GM11168 (cell line): ENCODE measurements around the gene TCF7L1.

ENCODE experiments used
- in situ Hi-C: fragments of 300-500 bp; cut with MboI; formaldehyde crosslinking; loops from one replicate; pipeline ENCODE4 v1.12.0; 2022; ENCODE audit warnings: low sequenced_read_pairs; ENCODE audit not compliant: unreplicated experiment

Gene TCF7L1

GRCh38 chr2:85213901-85214512 is 80.8 kb downstream of the TCF7L1 start:
- in situ Hi-C loops, result loop anchor here (10.0 kb wide), 1 partner anchor 991 kb away; no protein-coding TSS in a partner anchor

GRCh38 chr2:85215081-85215447 is 81.9 kb downstream of the TCF7L1 start:
- in situ Hi-C loops, result loop anchor here (10.0 kb wide), 1 partner anchor 990 kb away; no protein-coding TSS in a partner anchor

DNA sequence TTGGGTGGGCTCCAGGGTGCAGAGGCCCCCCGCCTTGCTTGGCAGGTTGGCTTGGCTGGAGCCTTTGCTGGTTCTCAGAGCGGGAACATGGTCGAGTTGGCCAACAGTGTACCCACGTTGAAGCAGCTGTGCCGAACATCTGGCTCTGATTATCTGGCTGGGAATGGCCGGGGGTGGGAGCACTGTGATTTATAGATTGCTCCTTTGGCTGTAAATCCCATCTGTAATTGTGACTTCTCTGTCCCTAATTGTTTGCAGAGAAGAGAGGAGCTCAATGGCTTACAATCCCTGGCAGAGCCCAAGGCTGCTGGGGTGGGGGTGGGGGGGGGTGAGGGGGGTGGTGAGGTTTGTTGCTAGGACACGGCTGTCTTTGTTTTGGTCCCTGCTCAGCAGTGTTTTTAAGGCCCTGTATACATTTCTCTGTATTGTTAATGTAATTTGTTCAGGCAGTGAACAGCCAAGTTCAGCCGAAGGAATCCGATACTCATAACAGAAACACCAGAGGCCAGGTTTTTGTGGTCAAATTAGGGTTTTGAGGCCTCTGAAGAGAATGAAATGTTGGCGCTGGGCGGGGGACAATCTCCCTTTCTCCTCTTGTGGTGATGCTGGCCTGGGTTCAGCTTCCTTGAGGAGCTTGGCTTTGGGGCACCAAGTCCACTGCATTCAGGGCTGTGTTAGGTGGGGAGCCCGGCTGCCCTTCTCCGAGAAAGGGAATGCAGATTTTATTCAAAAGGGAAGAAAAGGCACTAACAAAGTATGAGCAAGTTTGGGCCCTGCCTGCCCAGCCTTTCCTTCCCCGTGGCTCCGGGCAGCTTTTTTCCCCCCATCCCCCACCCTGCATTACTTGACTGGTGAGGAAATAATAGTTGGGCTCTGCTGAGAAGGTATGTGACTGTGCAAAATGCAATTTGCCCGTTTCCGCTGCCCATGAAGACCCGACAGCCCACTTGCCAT is 82.5 kb downstream of the TCF7L1 start:
- in situ Hi-C loops, result loop anchor here (10.0 kb wide), 1 partner anchor 989 kb away; no protein-coding TSS in a partner anchor

- in situ Hi-C loops, result loop anchor here (10.0 kb wide), 1 partner anchor 988 kb away; no protein-coding TSS in a partner anchor
Observed at GRCh38 chr2:85216927-85217326, 83.7 kb downstream of the TCF7L1 start.

- in situ Hi-C loops, result no loop called here
Observed at GRCh38 chr2:85221067-85221691, 88.0 kb downstream of the TCF7L1 start.

GRCh38 chr2:85222792-85223191 is 89.6 kb downstream of the TCF7L1 start:
- in situ Hi-C loops, result no loop called here

- in situ Hi-C loops, result no loop called here
Observed at GRCh38 chr2:85226783-85227182, 93.6 kb downstream of the TCF7L1 start.

DNA sequence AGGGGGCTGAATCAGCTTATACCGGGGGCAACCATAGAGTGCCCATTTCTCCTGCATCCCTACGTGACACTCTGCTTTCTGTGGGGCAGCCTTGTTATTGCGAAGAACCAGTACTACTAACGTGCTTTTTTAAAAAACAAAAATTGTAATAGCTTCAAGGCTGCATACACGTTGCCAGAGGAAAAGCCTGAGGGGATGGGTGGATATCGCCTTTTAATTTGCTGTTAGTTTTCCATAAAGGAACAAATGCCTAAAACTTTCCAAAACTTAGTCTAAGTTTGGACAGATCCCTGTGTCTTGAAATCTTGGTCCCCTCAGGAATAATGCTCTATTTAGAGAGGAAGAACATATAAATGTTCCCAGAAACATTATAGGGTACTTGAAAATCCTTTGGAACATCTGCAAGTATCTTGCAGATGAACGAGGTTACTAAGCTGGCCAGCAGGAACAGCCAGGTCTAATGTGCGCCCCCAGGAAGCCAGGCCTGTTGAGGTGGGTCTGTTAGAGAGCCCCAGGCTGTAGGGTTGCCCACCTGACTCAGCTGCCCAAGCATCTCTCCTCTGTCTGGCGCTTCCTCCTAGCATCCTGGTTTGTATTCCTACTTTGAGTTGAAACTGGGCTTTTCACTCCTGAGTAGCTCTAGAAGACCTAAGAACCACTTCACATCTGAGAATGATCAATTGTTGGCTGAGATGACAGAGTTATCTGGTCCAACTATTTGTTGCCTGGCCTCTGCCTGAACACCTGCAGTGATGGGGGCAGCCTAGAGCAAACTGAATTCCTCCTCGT is 97.7 kb downstream of the TCF7L1 start:
- in situ Hi-C loops, result no loop called here

DNA sequence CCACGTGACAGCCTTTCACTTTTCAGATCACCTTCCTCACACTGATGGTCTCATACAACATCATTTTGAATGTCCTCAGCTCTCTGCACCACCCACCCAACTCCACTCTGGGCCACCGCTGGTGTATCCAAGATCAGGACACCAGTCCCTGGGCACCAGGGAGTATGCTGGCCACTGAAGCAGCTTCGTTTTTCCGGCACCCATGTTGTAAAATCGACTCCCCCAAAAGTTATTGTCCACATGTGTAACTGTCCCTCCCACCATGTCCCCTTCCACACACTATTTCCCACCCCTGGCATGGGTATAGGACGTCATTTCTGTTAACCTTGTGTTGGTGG is 98.2 kb downstream of the TCF7L1 start:
- in situ Hi-C loops, result no loop called here

GRCh38 chr2:85231952-85232351 is 98.8 kb downstream of the TCF7L1 start:
- in situ Hi-C loops, result no loop called here

- in situ Hi-C loops, result no loop called here
Observed at GRCh38 chr2:85234868-85235267, 101.7 kb downstream of the TCF7L1 start.

DNA sequence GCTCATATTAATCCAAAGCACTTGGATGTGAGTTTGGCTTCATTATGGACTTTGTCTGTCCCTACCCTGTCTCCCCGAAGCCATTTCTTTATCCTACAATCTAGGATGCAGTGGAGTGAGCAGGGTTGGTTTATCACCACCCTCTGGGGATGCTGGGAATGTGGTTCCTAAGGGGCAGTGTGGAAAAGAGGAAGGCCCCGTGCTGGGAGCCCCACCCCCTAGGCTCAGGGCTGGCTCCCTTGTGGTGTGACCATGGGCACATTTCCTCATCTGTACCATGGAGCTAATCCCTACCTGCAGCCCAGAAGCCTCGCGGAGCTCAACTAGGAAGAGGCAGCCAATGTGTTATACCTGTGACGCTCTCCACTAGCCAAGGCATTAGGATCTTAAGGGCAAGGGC is 102.1 kb downstream of the TCF7L1 start:
- in situ Hi-C loops, result no loop called here

GRCh38 chr2:85236084-85236483 is 102.9 kb downstream of the TCF7L1 start:
- in situ Hi-C loops, result no loop called here

- in situ Hi-C loops, result no loop called here
Observed at GRCh38 chr2:85237849-85238565, 104.8 kb downstream of the TCF7L1 start.

DNA sequence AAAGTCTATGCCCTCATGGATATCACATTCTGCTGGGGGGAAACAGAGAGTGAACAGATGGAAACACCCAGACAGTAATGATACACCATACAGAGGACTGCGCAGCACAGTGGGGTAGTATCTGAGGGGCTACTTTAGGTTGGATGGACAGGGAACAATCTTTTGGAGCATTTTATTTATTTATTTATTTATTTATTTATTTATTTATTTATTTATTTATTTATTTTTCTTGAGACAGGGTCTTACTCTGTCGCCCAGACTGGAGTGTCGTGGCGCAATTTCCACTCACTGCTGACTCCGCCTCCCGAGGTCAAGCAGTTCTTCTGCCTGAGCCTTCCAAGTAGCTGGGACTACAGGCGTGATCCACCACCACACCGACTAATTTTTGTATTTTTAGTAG is 105.4 kb downstream of the TCF7L1 start:
- in situ Hi-C loops, result no loop called here

- in situ Hi-C loops, result no loop called here
Observed at GRCh38 chr2:85239102-85239501, 105.9 kb downstream of the TCF7L1 start.

DNA sequence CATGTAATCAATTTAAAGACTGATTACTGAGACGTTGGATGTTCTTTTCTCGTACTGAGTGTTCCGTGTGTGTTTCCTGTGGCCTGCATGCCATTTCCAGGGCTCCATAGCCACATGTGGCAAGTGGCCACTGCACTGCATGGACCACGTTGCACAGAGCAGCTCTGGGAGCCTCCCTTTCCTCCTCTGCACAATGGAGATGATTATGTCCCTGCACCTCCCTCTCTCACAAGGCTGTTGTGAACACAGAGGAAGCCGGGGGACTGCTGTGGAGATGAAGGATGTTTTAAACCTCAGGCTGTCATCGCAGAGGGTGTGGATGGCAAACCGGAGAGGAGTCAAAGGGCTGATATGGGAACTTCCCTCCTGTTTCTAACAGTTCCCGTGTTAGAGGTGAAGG is 106.9 kb downstream of the TCF7L1 start:
- in situ Hi-C loops, result no loop called here

GRCh38 chr2:85242321-85242720 is 109.1 kb downstream of the TCF7L1 start:
- in situ Hi-C loops, result no loop called here
